Upper lobe of left lung (tissue), 6 donors: ENCODE data around the gene CCNT1. TPM values are rescaled to one million over a fixed set of nuclear protein-coding genes. Genes with fewer than 3 reads are reported as not detected.
A peak's percentile ranks its signal among the peaks of the same experiment; 100 is the strongest.
"Not testable (repeated sequence)": the region's sequence is repeated elsewhere in the genome, so short reads cannot be mapped to it uniquely, and the experiment has no call there.

Source experiments
- ATAC-seq, 2 donors: fragments of 200-7000 bp; cut with Tn5 transposase; one replicate each; pipeline ENCODE4 v1.9.1; 2022; ENCODE audit warnings: mild to moderate bottlenecking in 2 of 2, moderate library complexity in 2 of 2; ENCODE audit not compliant: low FRiP score in 2 of 2
- DNase-seq, 2 donors: peaks; one replicate each; pipeline ENCODE4 v3.0.0-alpha.2; 2019 to 2020
- H3K27ac ChIP-seq, 4 donors: fragments of 200-600 bp; sonication (generic); one replicate each; pipeline ENCODE4 v1.5.1; 2016 to 2019
- H3K27me3 ChIP-seq, 4 donors: fragments of 200-600 bp; sonication (generic); one replicate each; pipeline ENCODE4 v1.5.1; 2017 to 2019
- H3K36me3 ChIP-seq, 4 donors: fragments of 200-600 bp; sonication (generic); one replicate each; pipeline ENCODE4 v1.5.1; 2016 to 2019
- H3K4me1 ChIP-seq, 4 donors: fragments of 200-600 bp; sonication (generic); one replicate each; pipeline ENCODE4 v1.5.1; 2018 to 2019
- H3K4me3 ChIP-seq, 4 donors: fragments of 200-600 bp; sonication (generic); one replicate each; pipeline ENCODE4 v1.5.1; 2017 to 2019; ENCODE audit warnings: mild to moderate bottlenecking in 2 of 4, moderate library complexity in 1 of 4
- H3K9me3 ChIP-seq, 4 donors: fragments of 200-600 bp; sonication (generic); one replicate each; pipeline ENCODE4 v1.5.1; 2018 to 2019
- EP300 ChIP-seq, 4 donors: sonication (generic); formaldehyde crosslinking; IDR thresholded peaks; one replicate each; pipeline ENCODE4 v1.5.1; 2017; ENCODE audit warnings: antibody characterized with exemption in 4 of 4, control low read depth in 2 of 4
- POLR2A ChIP-seq, 4 donors: fragments of 450-650 bp; IDR thresholded peaks; one replicate each; pipeline ENCODE4 v1.5.1; 2016 to 2017; ENCODE audit warnings: antibody characterized with exemption in 4 of 4, mild to moderate bottlenecking in 2 of 4
- POLR2AphosphoS5 ChIP-seq, 2 donors: sonication (generic); formaldehyde crosslinking; IDR thresholded peaks; one replicate each; pipeline ENCODE4 v1.5.1; 2017; ENCODE audit warnings: antibody characterized with exemption in 2 of 2
- WGBS, 2 donors: methylation state at CpG; one replicate each; pipeline ENCODE4 v1.1.5; 2017 to 2018; 5-methylcytosine and 5-hydroxymethylcytosine counted together
- total RNA-seq, 6 donors: library from RNA; depleted of rRNA in 4 of 6; stranded (reverse); fragments of >200 nt in 4 of 6; gene quantifications; one replicate each; pipeline versions ENCODE4 v1.1.0 to v1.2.1, GENCODE V29; 2016 to 2021
- TF ChIP-seq, protein P1 (sequence below), 6 experiments: fragments of 450-650 bp in 4 of 6; fragments of 200-600 bp in 2 of 6; sonication (generic) in 2 of 6; IDR thresholded peaks; one replicate each; pipeline ENCODE4 v1.5.1; 2016 to 2019; ENCODE audit warnings: antibody characterized with exemption in 6 of 6
- donor health status: DM: no; HTN: no; CAD: no; lungs with moderate emphysema.
- donor health status: DM: no; HTN: yes; CAD: no; lungs with severe emphysema.

Gene CCNT1
- total RNA-seq, 6 donors from 2014 or later, result 11.9 to 39.8 (median 26.6) TPM

DNA sequence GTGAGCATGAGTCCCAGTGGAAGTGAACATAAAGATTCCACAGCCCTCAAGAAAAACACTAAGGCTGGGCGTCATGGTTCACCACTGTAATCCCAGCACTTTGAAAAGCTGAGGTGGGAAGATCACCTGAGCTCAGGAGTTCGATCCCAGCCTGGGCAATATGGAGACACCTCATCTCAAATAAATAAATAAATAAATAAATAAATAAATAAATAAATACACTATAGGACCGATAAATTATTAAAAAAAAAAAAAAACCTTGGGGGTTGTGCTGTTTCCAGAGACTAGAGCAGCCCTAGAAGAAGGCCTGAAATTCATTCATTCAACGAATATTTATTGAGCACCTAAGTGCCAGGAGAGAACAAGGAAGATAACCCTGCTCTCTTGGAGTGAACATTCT, 33.0 kb downstream of the CCNT1 start:
- ATAC-seq (no peak), DNase-seq (no peak)
- Histone ChIP-seq H3K9me3 (no peaks in the 10 kb centered on the region), H3K36me3 (peaks cover 0 to 30% (median under 1%) of the 10 kb centered on the region in 4 donors), H3K27ac (no peak overlapping the region), H3K4me1 (peaks cover 24 to 34% (median 27%) of the 10 kb centered on the region in 4 donors), H3K27me3 (no peaks in the 10 kb centered on the region), H3K4me3 (no peak overlapping the region)
- WGBS, 2 donors, result 89 to 93% methylated on average over 4 of the region's 4 CpGs
- TF ChIP-seq POLR2A (IDR thresholded peaks at IDR 0.05) (no peak), EP300 (IDR thresholded peaks at IDR 0.05) (no peak), POLR2AphosphoS5 (IDR thresholded peaks at IDR 0.05) (no peak)
- TF ChIP-seq, protein P1, sequence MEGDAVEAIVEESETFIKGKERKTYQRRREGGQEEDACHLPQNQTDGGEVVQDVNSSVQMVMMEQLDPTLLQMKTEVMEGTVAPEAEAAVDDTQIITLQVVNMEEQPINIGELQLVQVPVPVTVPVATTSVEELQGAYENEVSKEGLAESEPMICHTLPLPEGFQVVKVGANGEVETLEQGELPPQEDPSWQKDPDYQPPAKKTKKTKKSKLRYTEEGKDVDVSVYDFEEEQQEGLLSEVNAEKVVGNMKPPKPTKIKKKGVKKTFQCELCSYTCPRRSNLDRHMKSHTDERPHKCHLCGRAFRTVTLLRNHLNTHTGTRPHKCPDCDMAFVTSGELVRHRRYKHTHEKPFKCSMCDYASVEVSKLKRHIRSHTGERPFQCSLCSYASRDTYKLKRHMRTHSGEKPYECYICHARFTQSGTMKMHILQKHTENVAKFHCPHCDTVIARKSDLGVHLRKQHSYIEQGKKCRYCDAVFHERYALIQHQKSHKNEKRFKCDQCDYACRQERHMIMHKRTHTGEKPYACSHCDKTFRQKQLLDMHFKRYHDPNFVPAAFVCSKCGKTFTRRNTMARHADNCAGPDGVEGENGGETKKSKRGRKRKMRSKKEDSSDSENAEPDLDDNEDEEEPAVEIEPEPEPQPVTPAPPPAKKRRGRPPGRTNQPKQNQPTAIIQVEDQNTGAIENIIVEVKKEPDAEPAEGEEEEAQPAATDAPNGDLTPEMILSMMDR (IDR thresholded peaks at IDR 0.05), result no peak

DNA sequence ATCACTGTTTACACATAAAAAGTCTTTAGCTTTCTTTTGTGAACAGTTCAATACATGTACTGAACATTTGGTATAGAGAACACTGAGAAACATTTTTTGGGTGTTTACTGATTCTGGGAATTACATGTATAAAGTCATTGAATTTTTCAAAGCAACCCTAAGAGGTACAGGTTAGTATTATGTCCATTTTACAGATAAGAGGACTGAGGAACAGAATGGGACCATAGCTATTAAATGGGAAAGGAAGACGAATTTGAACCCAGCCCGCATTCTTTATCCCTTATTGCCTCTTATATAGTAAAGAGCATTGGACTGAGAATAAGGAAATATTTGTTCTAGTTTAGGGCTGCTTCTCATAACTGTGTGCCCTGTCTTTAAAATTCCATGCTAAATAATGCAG, 33.6 kb downstream of the CCNT1 start:
- peak overlapping the region in 3 of 4 donors; percentile 75 to 81 (median 76) for H3K4me3 ChIP-seq
- H3K36me3 ChIP-seq, result peaks cover 0 to 27% (median 2%) of the 10 kb centered on the region in 4 donors
- no peaks in the 10 kb centered on the region for H3K9me3 ChIP-seq
- peaks cover 30 to 40% (median 33%) of the 10 kb centered on the region in 4 donors for H3K4me1 ChIP-seq
- TF ChIP-seq, protein P1 (IDR thresholded peaks at IDR 0.05), result no peak
- TF ChIP-seq EP300 (IDR thresholded peaks at IDR 0.05), result no peak
- WGBS, 2 donors, result 83 to 87% methylated on average over 2 of the region's 2 CpGs
- DNase-seq (no peak), ATAC-seq (no peak)
- peak overlapping the region in 1 of 4 donors; percentile 95 for H3K27ac ChIP-seq
- H3K27me3 ChIP-seq, result no peaks in the 10 kb centered on the region

DNA sequence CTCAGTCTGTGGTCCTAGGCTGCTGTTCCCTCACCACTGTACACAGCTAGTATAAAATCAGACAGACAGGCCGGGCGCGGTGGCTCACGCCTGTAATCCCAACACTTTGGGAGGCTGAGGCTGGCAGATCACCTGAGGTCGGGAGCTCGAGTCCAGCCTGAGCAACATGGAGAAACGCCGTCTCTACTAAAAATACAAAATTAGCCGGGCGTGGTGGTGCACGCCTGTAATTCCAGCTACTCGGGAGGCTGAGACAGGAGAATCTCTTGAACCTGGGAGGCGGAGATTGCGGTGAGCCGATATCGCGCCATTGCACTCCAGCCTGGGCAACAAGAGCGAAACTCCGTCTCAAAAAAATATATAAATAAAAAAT, 34.0 kb downstream of the CCNT1 start:
- peaks cover 33 to 42% (median 36%) of the 10 kb centered on the region in 4 donors for H3K4me1 ChIP-seq
- peaks cover 0 to 26% (median 2%) of the 10 kb centered on the region in 4 donors for H3K36me3 ChIP-seq
- H3K27ac ChIP-seq, result peak overlapping the region in 3 of 4 donors; percentile 92 to 95 (median 93)
- H3K9me3 ChIP-seq, ATAC-seq, H3K27me3 ChIP-seq, DNase-seq: not testable (repeated sequence)
- peak overlapping the region; percentile 24 to 81 (median 76) for H3K4me3 ChIP-seq
- 19 to 20% methylated on average over 14 to 19 of the region's 19 CpGs for WGBS, 2 donors

DNA sequence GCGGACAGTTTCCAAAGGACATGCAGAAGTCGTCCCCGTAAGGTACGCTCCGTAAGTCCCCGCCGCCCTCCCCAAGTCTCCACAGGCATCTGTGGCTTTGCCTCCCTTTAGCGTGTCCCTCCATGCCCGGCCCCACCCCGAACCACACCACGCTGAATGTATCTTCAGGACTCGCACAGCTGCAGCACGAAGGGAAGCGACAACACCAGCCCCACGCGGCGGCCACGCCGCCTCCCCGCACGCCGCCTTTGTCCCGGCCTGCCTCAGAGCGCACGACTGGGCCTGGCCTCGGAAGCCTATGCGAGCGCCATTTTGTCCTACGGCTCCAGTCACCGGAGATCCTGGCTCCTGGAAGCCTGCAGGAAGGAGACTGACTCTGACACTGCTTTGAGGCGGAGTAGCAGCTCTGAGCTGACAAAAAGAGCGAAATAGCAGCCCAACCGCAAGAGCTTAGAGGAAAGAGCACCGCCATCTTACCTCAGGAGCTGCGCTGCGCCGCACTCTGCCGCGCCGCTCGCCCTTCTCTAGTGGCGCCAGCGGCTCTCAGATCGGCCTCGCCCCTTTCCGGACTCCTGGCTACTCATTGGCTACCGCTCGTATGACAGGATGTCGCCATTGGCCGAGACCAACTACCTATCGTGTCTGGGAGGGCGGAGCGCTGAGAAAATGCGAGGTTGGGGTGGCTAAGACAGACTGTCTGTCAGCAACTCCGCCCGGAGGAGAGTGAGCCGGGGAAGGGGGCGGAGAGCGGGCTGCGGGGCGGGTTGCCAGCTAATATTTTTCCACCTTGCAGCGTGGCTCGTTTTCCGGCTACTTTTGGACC, 34.6 kb downstream of the CCNT1 start, which contains the start of gene KANSL2:
Gene KANSL2 (minus strand): TSS at position 529 of the 823 bp plus-strand sequence. CDS start 606 bp downstream, outside the sequence.
- TF ChIP-seq, protein P1 (IDR thresholded peaks at IDR 0.05), result peak in 2 of 6 experiments; percentile 14 to 34
- TF ChIP-seq POLR2A (IDR thresholded peaks at IDR 0.05), result peak; percentile 89 to 100 (median 99)
- peak in 1 of 4 donors; percentile 18 for TF ChIP-seq EP300 (IDR thresholded peaks at IDR 0.05)
- TF ChIP-seq POLR2AphosphoS5 (IDR thresholded peaks at IDR 0.05), result peak; percentile 99
- Histone ChIP-seq H3K4me1 (peaks cover 39 to 48% (median 42%) of the 10 kb centered on the region in 4 donors), H3K27ac (peak within 1 kb of the TSS; percentile 92 to 98 (median 94)), H3K4me3 (peak within 1 kb of the TSS; percentile 75 to 99 (median 78)), H3K36me3 (peaks cover 0 to 30% (median 6%) of the 10 kb centered on the region in 4 donors), H3K27me3 (no peaks in the 10 kb centered on the region), H3K9me3 (no peaks in the 10 kb centered on the region)
- DNase-seq (peak; percentile 94 to 99), ATAC-seq (peak; percentile 99 to 100)
- WGBS, 2 donors, result 0% methylated on average over 8 to 53 of the region's 64 CpGs

DNA sequence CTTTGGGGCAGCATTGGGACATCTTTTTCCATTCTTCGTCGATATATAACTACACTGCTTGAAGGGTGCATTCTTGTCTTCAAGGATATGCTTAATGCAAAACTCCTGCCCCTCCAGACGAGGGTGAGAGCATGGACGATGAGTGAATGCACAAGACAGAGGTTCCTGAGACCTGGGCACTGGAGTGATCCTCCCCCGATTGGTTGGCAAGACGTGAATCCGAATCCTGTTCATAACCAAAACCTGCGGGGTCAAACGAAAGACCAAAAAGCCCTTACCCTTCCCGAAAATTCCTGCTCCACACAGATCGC, 35.2 kb downstream of the CCNT1 start:
- Histone ChIP-seq H3K27me3 (no peaks in the 10 kb centered on the region), H3K4me3 (peak overlapping the region; percentile 75 to 99 (median 78)), H3K27ac (peak overlapping the region; percentile 92 to 98 (median 94)), H3K9me3 (no peaks in the 10 kb centered on the region), H3K36me3 (peaks cover under 1 to 35% (median 7%) of the 10 kb centered on the region in 4 donors), H3K4me1 (peaks cover 39 to 53% (median 46%) of the 10 kb centered on the region in 4 donors)
- no peak for TF ChIP-seq EP300 (IDR thresholded peaks at IDR 0.05)
- TF ChIP-seq, protein P1 (IDR thresholded peaks at IDR 0.05), result no peak
- no peak for TF ChIP-seq POLR2AphosphoS5 (IDR thresholded peaks at IDR 0.05)
- TF ChIP-seq POLR2A (IDR thresholded peaks at IDR 0.05), result no peak
- DNase-seq (no peak), ATAC-seq (no peak)
- WGBS, 2 donors, result 1 to 2% methylated on average over 9 to 11 of the region's 11 CpGs
